Lung (tissue), 12 donors: Measurements from ENCODE around the gene RNF43. TPM values are rescaled to one million over a fixed set of nuclear protein-coding genes. Genes with fewer than 3 reads are reported as not detected.

Experiments used
- ATAC-seq: fragments of 200-7000 bp; cut with Tn5 transposase; one replicate; pipeline ENCODE4 v1.9.1; 2020; ENCODE audit warnings: moderate number of reproducible peaks; ENCODE audit not compliant: insufficient read depth, low FRiP score
- DNase-seq, 3 donors: peaks; one replicate each; pipeline ENCODE4 v3.0.0-alpha.2; 2013 to 2017
- H3K27ac ChIP-seq, 2 donors: one replicate each; pipeline ENCODE4 v1.5.1; 2013; ENCODE audit warnings: mild to moderate bottlenecking in 2 of 2, moderate library complexity in 2 of 2, control low read depth in 1 of 2, inconsistent platforms in 1 of 2, low read depth in 1 of 2, low read length in 1 of 2
- H3K27me3 ChIP-seq, 3 donors: one replicate each; pipeline ENCODE4 v1.5.1; 2013; ENCODE audit warnings: low read length in 2 of 3; ENCODE audit not compliant: control insufficient read depth in 3 of 3, insufficient read depth in 3 of 3
- H3K36me3 ChIP-seq, 4 donors: one replicate each; pipeline ENCODE4 v1.5.1; 2013; ENCODE audit warnings: low read length in 4 of 4, mild to moderate bottlenecking in 1 of 4, moderate library complexity in 1 of 4; ENCODE audit not compliant: control insufficient read depth in 4 of 4, insufficient read depth in 4 of 4
- H3K4me1 ChIP-seq, 5 donors: one replicate each; pipeline ENCODE4 v1.5.1; 2013; ENCODE audit warnings: low read length in 5 of 5, mild to moderate bottlenecking in 2 of 5, moderate library complexity in 1 of 5; ENCODE audit not compliant: control insufficient read depth in 5 of 5, insufficient read depth in 5 of 5
- H3K4me3 ChIP-seq: one replicate; pipeline ENCODE4 v1.5.1; 2013; ENCODE audit warnings: mild to moderate bottlenecking, control low read depth, moderate library complexity
- H3K9ac ChIP-seq, 2 donors: one replicate each; pipeline ENCODE4 v1.5.1; 2013; ENCODE audit warnings: low read length in 2 of 2, control low read depth in 1 of 2; ENCODE audit not compliant: insufficient read depth in 1 of 2
- H3K9me3 ChIP-seq, 4 donors: one replicate each; pipeline ENCODE4 v1.5.1; 2013; ENCODE audit warnings: low read length in 3 of 4, mild to moderate bottlenecking in 1 of 4, moderate library complexity in 1 of 4; ENCODE audit not compliant: control insufficient read depth in 4 of 4, insufficient read depth in 3 of 4
- CTCF ChIP-seq: IDR thresholded peaks from 2 replicates; pipeline ENCODE4 v1.5.1; 2012; ENCODE audit warnings: mild to moderate bottlenecking; ENCODE audit errors: control extremely low read depth, extremely low read depth
- WGBS, 2 donors: extraction: QIAGEN DNeasy Blood & Tissue Kit; methylation state at CpG; one replicate each; pipeline ENCODE4 v1.1.7; 2013; 5-methylcytosine and 5-hydroxymethylcytosine counted together
- polyA plus RNA-seq, 2 donors: library from polyadenylated mRNA; stranded (reverse); fragments of 200-250 nt; gene quantifications; one replicate each; pipeline ENCODE4 v1.2.1, GENCODE V29; 2013
- total RNA-seq, 2 donors: library from RNA; depleted of rRNA in 1 of 2; stranded (reverse); fragments of >200 nt in 1 of 2; gene quantifications; one replicate each; pipeline ENCODE4 v1.2.1, GENCODE V29; 2014 to 2021
- donor health status: control.
- donor health status: control.
- donor health status: Bipolar disorder and iron deficiency.
- donor health status: healthy.
- donor health status: DM: yes; HTN: yes; CAD: no.

RNF43 gene
- total and polyA plus RNA-seq, 4 donors, result 3.7 to 32.9 (median 7.8) TPM

GRCh38 chr17:58436245-58436644, 18.9 kb upstream of the RNF43 start:
- Histone ChIP-seq H3K36me3 (no peaks in the 10 kb centered on the region), H3K4me1 (no peaks in the 10 kb centered on the region), H3K27ac (no peak overlapping the region), H3K9me3 (no peaks in the 10 kb centered on the region), H3K4me3 (no peak overlapping the region), H3K9ac (no peak overlapping the region), H3K27me3 (peaks cover 0 to 5% (median 0%) of the 10 kb centered on the region in 3 donors)
- no peak for DNase-seq
- no peak for TF ChIP-seq CTCF
- ATAC-seq, result no peak

DNA sequence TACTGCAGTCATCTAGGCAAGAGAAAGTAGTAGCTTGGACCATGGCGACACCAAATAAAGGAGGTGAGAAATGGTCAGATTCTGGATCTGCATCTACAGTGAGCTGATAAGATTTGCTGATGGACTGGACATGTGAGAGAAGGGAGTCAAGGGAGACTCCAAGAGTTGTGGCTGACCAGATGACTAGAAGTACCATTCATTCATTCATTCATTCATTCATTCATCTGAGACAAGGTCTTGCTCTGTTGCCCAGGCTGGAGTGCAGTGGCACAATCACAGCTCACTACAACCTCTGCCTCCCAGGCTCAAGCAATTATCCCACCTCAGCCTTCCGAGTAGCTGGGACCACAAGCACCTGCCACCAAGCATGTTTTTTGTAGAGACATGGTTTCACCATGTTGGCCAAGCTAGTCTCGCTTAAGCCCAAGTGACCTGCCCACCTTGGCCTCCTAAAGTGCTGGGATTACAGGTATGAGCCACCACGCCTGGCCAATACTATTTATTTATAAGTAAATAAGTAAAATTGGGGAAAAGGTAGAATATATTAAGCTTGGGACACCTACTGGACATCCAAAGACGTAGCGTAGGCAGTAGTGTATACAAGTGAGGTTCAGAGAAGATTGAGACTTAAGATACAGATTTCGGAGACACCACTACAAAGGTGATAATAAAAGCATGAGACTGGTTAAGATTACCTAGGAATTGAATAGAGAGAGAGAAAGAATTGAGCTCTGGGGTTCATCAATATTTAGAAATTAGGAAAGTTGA, 15.7 kb upstream of the RNF43 start:
- H3K27ac ChIP-seq, result no peak overlapping the region
- no peaks in the 10 kb centered on the region for H3K27me3 ChIP-seq
- DNase-seq, result no peak
- no peak overlapping the region for H3K4me3 ChIP-seq
- 86 to 93% methylated on average over 7 of the region's 7 CpGs for WGBS, 2 donors
- H3K9ac ChIP-seq, result no peak overlapping the region
- no peaks in the 10 kb centered on the region for H3K36me3 ChIP-seq
- no peak for ATAC-seq
- H3K4me1 ChIP-seq, result no peaks in the 10 kb centered on the region
- no peaks in the 10 kb centered on the region for H3K9me3 ChIP-seq
- TF ChIP-seq CTCF, result no peak

DNA sequence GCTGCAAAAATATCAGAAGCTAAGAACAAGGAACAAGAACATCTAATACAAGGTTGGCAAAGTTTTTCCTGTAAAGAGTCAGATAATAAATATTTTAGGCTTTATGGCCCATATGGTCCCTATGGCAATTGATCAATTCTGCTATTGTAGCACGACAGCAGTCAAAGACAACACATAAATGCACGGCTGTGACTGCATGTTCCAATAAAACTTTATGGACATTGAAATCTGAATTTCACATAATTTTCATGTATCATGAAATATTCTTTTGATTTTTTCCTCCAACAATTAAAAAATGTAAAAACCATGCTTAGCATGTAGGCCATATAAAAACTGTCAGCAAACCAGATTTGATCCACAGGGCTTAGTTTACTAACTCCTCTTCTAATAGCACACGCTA, 10.5 kb upstream of the RNF43 start:
- Histone ChIP-seq H3K9me3 (no peaks in the 10 kb centered on the region), H3K27me3 (no peaks in the 10 kb centered on the region)
- no peak for ATAC-seq

More for the DNA sequence above, 10.5 kb upstream of the RNF43 start:
- Histone ChIP-seq H3K4me1 (no peaks in the 10 kb centered on the region), H3K27ac (no peak overlapping the region), H3K36me3 (no peaks in the 10 kb centered on the region), H3K4me3 (no peak overlapping the region), H3K9ac (no peak overlapping the region)
- no peak for TF ChIP-seq CTCF
- 89 to 97% methylated on average over 3 of the region's 3 CpGs for WGBS, 2 donors
- no peak for DNase-seq
